ENCODE measurements around the gene KLK15.
"Not testable (repeated sequence)": the region's sequence is repeated elsewhere in the genome, so short reads cannot be mapped to it uniquely, and the experiment has no call there.

The KLK15 gene

GRCh38 chr19:50791594-50792271 lies 41.6 kb downstream of the KLK15 start:
- POLR2A ChIA-PET: no interaction called here
- CTCF ChIA-PET: no interaction called here
- TF ChIP-seq BHLHE40 (IDR thresholded peaks at IDR 0.05; ENCODE audit: borderline replicate concordance) (no peak), CTBP1 (IDR thresholded peaks at IDR 0.05; ENCODE audit: borderline replicate concordance) (no peak), PKNOX1 (IDR thresholded peaks at IDR 0.05) (no peak), LEF1 (IDR thresholded peaks at IDR 0.05; ENCODE audit: borderline replicate concordance) (no peak), SP1 (IDR thresholded peaks at IDR 0.05) (no peak), ARNT (IDR thresholded peaks at IDR 0.05) (no peak), L3MBTL2 (conservative IDR thresholded peaks at IDR 0.05) (no peak)
- DNase-seq (ENCODE audit: extremely low spot score): no peak

GRCh38 chr19:50790922-50791467 lies 42.4 kb downstream of the KLK15 start:
- TF ChIP-seq L3MBTL2 (conservative IDR thresholded peaks at IDR 0.05) (0 out of 2 replicates have a peak, but pooled peaks have one; percentile 9), PKNOX1 (IDR thresholded peaks at IDR 0.05) (no peak), ELF4 (IDR thresholded peaks at IDR 0.05) (0 out of 2 replicates have a peak, but pooled peaks have one; percentile 21)
- POLR2A ChIA-PET: no interaction called here
- CTCF ChIA-PET: interaction anchor here (1.4 kb wide), 1 partner anchor 131 kb away, joined by 3 read pairs; no protein-coding TSS in a partner anchor
- no peak for DNase-seq (ENCODE audit: extremely low spot score)

GRCh38 chr19:50790396-50790795 lies 43.0 kb downstream of the KLK15 start, which contains the start of gene ACP4:
ACP4 (plus strand) TSS chr19:50790415; CDS start chr19:50790415, 0 bp downstream.
- POLR2A ChIA-PET: no interaction called here
- CTCF ChIA-PET: interaction anchor here (1.4 kb wide), 1 partner anchor 132 kb away, joined by 3 read pairs; no protein-coding TSS in a partner anchor
- no peak for TF ChIP-seq SP1 (IDR thresholded peaks at IDR 0.05)
- TF ChIP-seq ARNT (IDR thresholded peaks at IDR 0.05): no peak
- no peak for DNase-seq (ENCODE audit: extremely low spot score)

GRCh38 chr19:50785329-50785728 lies 48.0 kb downstream of the KLK15 start:
- TF ChIP-seq LEF1 (IDR thresholded peaks at IDR 0.05; ENCODE audit: borderline replicate concordance) (no peak), L3MBTL2 (conservative IDR thresholded peaks at IDR 0.05) (no peak), ELF4 (IDR thresholded peaks at IDR 0.05) (no peak), ZNF384 (IDR thresholded peaks at IDR 0.05) (no peak), FOXK2 (IDR thresholded peaks at IDR 0.05) (no peak), TARDBP (IDR thresholded peaks at IDR 0.05) (no peak), SP1 (IDR thresholded peaks at IDR 0.05) (no peak), NFRKB (IDR thresholded peaks at IDR 0.05) (no peak)
- no peak for DNase-seq (ENCODE audit: extremely low spot score)
- ChIA-PET POLR2A (no interaction called here), CTCF (interaction anchor here (0.9 kb wide), 1 partner anchor 11 kb away, joined by 3 read pairs; no protein-coding TSS in a partner anchor)

GRCh38 chr19:50784710-50785109 lies 48.7 kb downstream of the KLK15 start:
- TF ChIP-seq LEF1 (IDR thresholded peaks at IDR 0.05; ENCODE audit: borderline replicate concordance) (no peak), L3MBTL2 (conservative IDR thresholded peaks at IDR 0.05) (no peak), SUZ12 (IDR thresholded peaks at IDR 0.05) (no peak), ELF4 (IDR thresholded peaks at IDR 0.05) (no peak), FOXM1 (IDR thresholded peaks at IDR 0.05; ENCODE audit: borderline replicate concordance) (no peak), FOXA1 (IDR thresholded peaks at IDR 0.05) (no peak), SP1 (IDR thresholded peaks at IDR 0.05) (no peak), FOXK2 (IDR thresholded peaks at IDR 0.05) (no peak), ARNT (IDR thresholded peaks at IDR 0.05) (no peak), ZNF384 (IDR thresholded peaks at IDR 0.05) (no peak), PKNOX1 (IDR thresholded peaks at IDR 0.05) (no peak), BHLHE40 (IDR thresholded peaks at IDR 0.05; ENCODE audit: borderline replicate concordance) (no peak), HDGF (IDR thresholded peaks at IDR 0.05; ENCODE audit: borderline replicate concordance) (no peak), TARDBP (IDR thresholded peaks at IDR 0.05) (no peak), CTBP1 (IDR thresholded peaks at IDR 0.05; ENCODE audit: borderline replicate concordance) (no peak), NFRKB (IDR thresholded peaks at IDR 0.05) (no peak)
- ChIA-PET CTCF (interaction anchor here (0.6 to 0.9 kb wide), 2 partner anchors 11 to 570 kb away, joined by 3 read pairs; no protein-coding TSS in a partner anchor), POLR2A (interaction anchor here (2.0 kb wide), 1 partner anchor 11 kb away, joined by 4 read pairs; no protein-coding TSS in a partner anchor)
- DNase-seq (ENCODE audit: extremely low spot score): no peak

- DNase-seq (ENCODE audit: extremely low spot score): not testable (repeated sequence)
- POLR2A ChIA-PET: interaction anchor here (2.0 kb wide), 1 partner anchor 11 kb away, joined by 4 read pairs; no protein-coding TSS in a partner anchor
- CTCF ChIA-PET: interaction anchor here (0.6 to 0.8 kb wide), 2 partner anchors 80 to 571 kb away, joined by 3 to 5 read pairs; no protein-coding TSS in a partner anchor
Measured at GRCh38 chr19:50783848-50784152, 49.6 kb downstream of the KLK15 start.

Measured in HEK293T (cell line).